WTC11 (cell line): ENCODE measurements around the gene LRRC37A3. TPM values are rescaled to one million over a fixed set of nuclear protein-coding genes. Genes with fewer than 3 reads are reported as not detected.
"Not testable (repeated sequence)": the region's sequence is repeated elsewhere in the genome, so short reads cannot be mapped to it uniquely, and the experiment has no call there.

Experiments used
- ATAC-seq: fragments of 200-7000 bp; cut with Tn5 transposase; 2 replicates; pipeline ENCODE4 v1.10.0; 2021; ENCODE audit warnings: mild to moderate bottlenecking, moderate library complexity
- CTCF ChIA-PET: fragments of 300-600 bp; sonication (Branson Sonifier 250); formaldehyde crosslinking; loops from one replicate; lab custom pipeline; 2021; ENCODE audit warnings: antibody characterized with exemption; lab: Charles Lee
- POLR2A ChIA-PET: fragments of 350-600 bp; sonication (Branson Sonifier 250); formaldehyde crosslinking; loops from one replicate; lab custom pipeline; 2021; ENCODE audit warnings: antibody characterized with exemption; lab: Charles Lee
- DNase-seq: peaks from one replicate; pipeline ENCODE4 v3.0.0; 2021; ENCODE audit warnings: low spot score
- H3K27ac Mint-ChIP-seq: 2 replicates; pipeline ENCODE4 v1.8.0; 2021; ENCODE audit warnings: mixed read lengths
- H3K27me3 Mint-ChIP-seq: 2 replicates; pipeline ENCODE4 v1.8.0; 2021; ENCODE audit warnings: low read depth, mild to moderate bottlenecking, moderate library complexity, mixed read lengths
- H3K36me3 Mint-ChIP-seq: 2 replicates; pipeline ENCODE4 v1.8.0; 2021; ENCODE audit warnings: mixed read lengths
- H3K4me1 Mint-ChIP-seq: 2 replicates; pipeline ENCODE4 v1.8.0; 2022; ENCODE audit warnings: mixed read lengths
- H3K4me3 Mint-ChIP-seq: 2 replicates; pipeline ENCODE4 v1.8.0; 2021; ENCODE audit warnings: mild to moderate bottlenecking, moderate library complexity, mixed read lengths
- H3K9me3 Mint-ChIP-seq: 2 replicates; pipeline ENCODE4 v1.8.0; 2021; ENCODE audit warnings: mixed read lengths
- CTCF ChIP-seq: fragments of 200-600 bp; IDR thresholded peaks from 2 replicates; pipeline ENCODE4 v1.8.0; 2022; ENCODE audit warnings: antibody characterized with exemption
- E2F1 ChIP-seq: sonication (generic); formaldehyde crosslinking; IDR thresholded peaks from 2 replicates; pipeline ENCODE4 v1.8.0; 2022; ENCODE audit warnings: mild to moderate bottlenecking, missing genetic modification reagents
- ESRRA ChIP-seq: sonication (generic); formaldehyde crosslinking; IDR thresholded peaks from 2 replicates; pipeline ENCODE4 v1.8.1; 2022; ENCODE audit warnings: mild to moderate bottlenecking, missing genetic modification reagents, borderline replicate concordance
- FOXK1 ChIP-seq: sonication (generic); formaldehyde crosslinking; IDR thresholded peaks from 2 replicates; pipeline ENCODE4 v1.8.0; 2022; ENCODE audit warnings: mild to moderate bottlenecking, moderate library complexity, missing genetic modification reagents
- JUN ChIP-seq: sonication (generic); formaldehyde crosslinking; IDR thresholded peaks from 2 replicates; pipeline ENCODE4 v1.8.0; 2023; ENCODE audit warnings: mild to moderate bottlenecking, missing genetic modification reagents
- NR2C2 ChIP-seq: sonication (generic); formaldehyde crosslinking; IDR thresholded peaks from 2 replicates; pipeline ENCODE4 v1.8.0; 2022; ENCODE audit warnings: mild to moderate bottlenecking, missing genetic modification reagents
- RELA ChIP-seq: sonication (generic); formaldehyde crosslinking; IDR thresholded peaks from 2 replicates; pipeline ENCODE4 v1.8.1; 2022; ENCODE audit warnings: missing genetic modification reagents, mild to moderate bottlenecking, borderline replicate concordance
- RORB ChIP-seq: fragments of 250-450 bp; sonication (Bioruptor Pico); IDR thresholded peaks from 2 replicates; pipeline ENCODE4 v1.9.0; 2021; ENCODE audit warnings: mild to moderate bottlenecking
- STAT6 ChIP-seq: sonication (generic); formaldehyde crosslinking; conservative IDR thresholded peaks from 2 replicates; pipeline ENCODE4 v1.8.1; 2023; ENCODE audit warnings: mild to moderate bottlenecking, low read depth, missing genetic modification reagents, moderate library complexity
- USF1 ChIP-seq: sonication (generic); formaldehyde crosslinking; IDR thresholded peaks from 2 replicates; pipeline ENCODE4 v1.8.0; 2022; ENCODE audit warnings: mild to moderate bottlenecking, missing genetic modification reagents
- ZBTB21 ChIP-seq: sonication (generic); formaldehyde crosslinking; IDR thresholded peaks from 2 replicates; pipeline ENCODE4 v1.8.1; 2023; ENCODE audit warnings: mild to moderate bottlenecking, missing genetic modification reagents, borderline replicate concordance
- ZNF512 ChIP-seq: sonication (generic); formaldehyde crosslinking; IDR thresholded peaks from 2 replicates; pipeline ENCODE4 v1.8.1; 2022; ENCODE audit warnings: missing genetic modification reagents, borderline replicate concordance
- ZNF532 ChIP-seq: fragments of 250-450 bp; sonication (Bioruptor Pico); IDR thresholded peaks from 2 replicates; pipeline ENCODE4 v1.9.0; 2021; ENCODE audit warnings: mild to moderate bottlenecking, borderline replicate concordance
- ZNF671 ChIP-seq: fragments of 250-450 bp; sonication (Bioruptor Pico); IDR thresholded peaks from 2 replicates; pipeline ENCODE4 v1.8.0; 2021; ENCODE audit warnings: mild to moderate bottlenecking
- total RNA-seq: library from RNA; stranded (reverse); gene quantifications from 3 replicates; pipeline ENCODE4 v1.2.3, GENCODE V29; 2021

The LRRC37A3 gene
- total RNA-seq, 1 experiment from 2014 or later, result 4.4 TPM

- peak; percentile 40 for DNase-seq
- Mint-ChIP-seq H3K27me3 (peaks cover 23% of the 10 kb centered on the region), H3K4me3 (peak overlapping the region; percentile 43; the same call in 1 of the 2 replicates)
- H3K4me1 Mint-ChIP-seq, H3K36me3 Mint-ChIP-seq, POLR2A ChIA-PET, H3K9me3 Mint-ChIP-seq, H3K27ac Mint-ChIP-seq: not testable (repeated sequence)
- CTCF ChIA-PET, result interaction anchor here (0.8 to 1.8 kb wide), 10 partner anchors 13 to 270 kb away, joined by 3 to 7 read pairs (median 4); partner anchors contain the start of gene LRRC37A3
- TF ChIP-seq CTCF, result peak; percentile 59
- TF ChIP-seq, all 79 proteins: peak for 1; not testable (repeated sequence) for 78
- peak; percentile 54 for ATAC-seq
Measured at GRCh38 chr17:64961563-64962378, 42.5 kb upstream of the LRRC37A3 start.

- TF ChIP-seq JUN (CRISPR knock-in tag) (no peak), ZNF512 (CRISPR knock-in tag) (no peak), FOXK1 (CRISPR knock-in tag) (no peak), ZNF532 (CRISPR knock-in tag) (no peak), ESRRA (CRISPR knock-in tag) (no peak), E2F1 (no peak), USF1 (CRISPR knock-in tag) (no peak)
- Mint-ChIP-seq H3K4me1 (no peaks in the 10 kb centered on the region), H3K9me3 (no peaks in the 10 kb centered on the region), H3K4me3 (no peak overlapping the region), H3K36me3 (no peaks in the 10 kb centered on the region), H3K27me3 (no peaks in the 10 kb centered on the region), H3K27ac (no peak overlapping the region)
- ATAC-seq (no peak), DNase-seq (no peak)
- ChIA-PET CTCF (no interaction called here), POLR2A (no interaction called here)
Measured at GRCh38 chr17:64951877-64952276, 32.6 kb upstream of the LRRC37A3 start.

- ATAC-seq (no peak), DNase-seq (no peak)
- H3K9me3 Mint-ChIP-seq, result no peaks in the 10 kb centered on the region
- no peak overlapping the region for H3K4me3 Mint-ChIP-seq
- H3K4me1 Mint-ChIP-seq, result no peaks in the 10 kb centered on the region
- H3K36me3 Mint-ChIP-seq, result no peaks in the 10 kb centered on the region
- TF ChIP-seq RORB (no peak), ZBTB21 (CRISPR knock-in tag) (no peak), RELA (CRISPR knock-in tag) (no peak), STAT6 (CRISPR knock-in tag) (no peak), ZNF671 (no peak), NR2C2 (CRISPR knock-in tag) (no peak)
- ChIA-PET POLR2A (no interaction called here), CTCF (no interaction called here)
- H3K27me3 Mint-ChIP-seq, result no peaks in the 10 kb centered on the region
- H3K27ac Mint-ChIP-seq, result no peak overlapping the region
Measured at GRCh38 chr17:64950871-64951270, 31.6 kb upstream of the LRRC37A3 start.
